Right renal cortex interstitium (tissue), 3 donors: Measurements from ENCODE around the gene LRRC34. TPM values are rescaled to one million over a fixed set of nuclear protein-coding genes. Genes with fewer than 3 reads are reported as not detected.

ENCODE experiments used
- DNase-seq, 3 donors: peaks; one replicate each; pipeline ENCODE4 v3.0.0-alpha.2; 2013; ENCODE audit warnings: low read depth in 3 of 3, low spot score in 2 of 3
- polyA plus RNA-seq, 3 donors: library from polyadenylated mRNA; unstranded; fragments of 120-200 nt; gene quantifications; one replicate each; pipeline ENCODE4 v1.2.1, GENCODE V29; 2013; ENCODE audit not compliant: insufficient read length in 3 of 3

LRRC34 gene
- polyA plus RNA-seq, 3 donors = 10.3 to 13.3 (median 13.1) TPM

DNA sequence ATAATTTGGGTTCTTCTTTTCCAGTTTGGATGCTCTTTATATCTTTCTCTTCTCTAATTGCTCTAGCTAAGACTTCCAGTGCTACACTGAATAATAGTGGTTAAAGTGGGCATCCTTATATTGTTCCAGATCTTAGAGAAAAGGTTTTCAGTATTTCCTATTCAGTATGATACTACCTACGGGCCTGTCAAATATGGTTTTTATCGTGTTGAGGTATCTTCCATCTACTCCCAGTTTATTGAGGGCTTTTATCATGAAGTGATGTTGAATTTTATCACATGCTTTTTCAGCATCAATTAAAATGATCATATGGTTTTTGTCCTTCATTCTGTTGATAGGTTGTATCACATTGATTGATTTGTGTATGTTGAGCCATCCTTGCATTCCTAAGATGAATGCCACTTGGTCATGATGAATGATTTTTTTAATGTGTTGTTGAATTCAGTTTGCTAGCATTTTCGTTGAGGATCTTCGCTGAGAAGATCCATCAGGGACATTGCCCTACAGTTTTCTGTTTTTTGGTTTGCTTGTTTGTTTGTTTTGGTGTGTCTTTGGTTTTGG, 3.0 kb upstream of the LRRC34 start:
- no peak for DNase-seq

- DNase-seq = no peak
Measured at GRCh38 chr3:169813757-169814517, 1.2 kb upstream of the LRRC34 start.

DNA sequence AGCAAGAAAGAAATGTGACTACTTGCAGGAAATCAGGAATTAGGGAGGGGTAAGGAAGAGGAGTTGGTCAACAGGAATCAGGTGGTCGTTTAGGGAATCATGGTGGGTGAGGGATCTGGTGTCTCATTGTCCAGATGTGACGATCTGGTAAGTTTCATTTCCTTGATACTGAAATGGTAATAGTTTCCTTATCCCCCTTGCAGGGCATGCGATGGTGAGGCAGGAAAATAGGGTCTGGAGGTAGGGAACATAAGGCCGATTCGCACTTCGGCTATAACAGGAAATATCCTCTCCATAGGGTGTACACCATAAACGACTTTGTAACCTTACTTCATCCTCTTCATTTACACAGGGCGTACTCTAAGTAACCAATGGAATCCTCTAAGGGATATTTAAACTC, 574 bp upstream of the LRRC34 start:
- no peak for DNase-seq

DNA sequence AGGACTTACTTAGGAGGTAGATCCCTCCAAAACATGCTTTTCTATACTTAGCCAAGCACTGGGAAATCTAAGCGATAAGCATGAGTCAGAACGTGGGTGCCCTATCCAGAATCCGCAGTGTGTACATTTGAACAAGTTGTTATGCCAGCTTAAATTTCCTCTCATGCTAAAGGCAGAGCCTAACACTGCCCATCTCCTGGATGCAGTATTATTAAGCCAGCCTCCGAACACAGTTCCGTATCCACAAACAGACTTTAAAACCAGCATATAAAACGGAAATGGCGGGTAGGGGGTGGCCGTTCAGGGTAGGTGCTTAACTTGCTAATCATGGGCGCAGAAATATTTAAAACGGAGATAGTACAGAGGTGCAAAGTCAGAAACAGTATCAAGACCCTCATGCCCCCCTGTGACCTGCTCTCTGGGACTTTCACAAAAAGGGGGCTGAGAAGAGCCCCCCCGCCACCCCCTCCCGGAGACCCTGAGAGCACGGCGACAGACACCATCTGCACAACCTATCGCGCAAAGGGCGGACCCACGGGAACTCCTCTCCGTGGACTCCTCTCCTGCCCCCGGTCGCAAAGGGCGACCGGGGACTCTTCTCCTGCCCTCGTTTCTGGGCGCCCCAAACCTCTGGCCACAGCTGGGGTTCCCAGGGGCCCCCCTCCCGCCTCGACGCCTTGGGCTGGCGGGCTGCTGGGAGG, 923 bp downstream of the LRRC34 start:
- peak; percentile 21 to 31 (median 29) for DNase-seq

DNA sequence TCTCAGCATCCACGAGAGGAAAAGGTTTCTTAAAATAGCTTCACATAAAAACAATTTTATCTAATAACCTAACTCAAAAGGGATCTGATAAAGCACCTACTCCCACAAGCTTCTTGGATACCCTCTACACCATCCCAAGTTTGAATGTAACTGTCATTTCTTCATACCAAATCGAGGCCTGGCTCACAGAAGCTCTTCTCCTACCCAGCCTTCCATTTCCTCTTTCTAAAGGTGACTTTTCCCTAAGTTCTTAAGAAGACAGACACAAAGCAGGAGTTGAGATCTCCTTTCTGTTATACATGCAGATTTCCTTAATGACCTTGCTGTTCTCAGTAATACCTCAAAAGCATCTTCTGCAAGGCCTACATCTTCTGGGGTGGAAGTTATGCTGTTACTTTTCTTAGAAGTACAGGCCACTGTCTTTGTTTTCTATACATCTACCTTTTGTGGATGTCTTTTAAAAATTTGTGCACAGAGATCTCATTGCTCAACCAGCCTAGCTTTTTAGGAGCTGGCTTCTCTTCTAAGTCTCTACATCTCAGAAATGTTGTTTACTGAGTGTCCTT, 3.4 kb downstream of the LRRC34 start:
- no peak for DNase-seq

GRCh38 chr3:169804681-169805080, 8.0 kb downstream of the LRRC34 start:
- no peak for DNase-seq

GRCh38 chr3:169792359-169792758, 20.3 kb downstream of the LRRC34 start:
- DNase-seq = no peak

DNA sequence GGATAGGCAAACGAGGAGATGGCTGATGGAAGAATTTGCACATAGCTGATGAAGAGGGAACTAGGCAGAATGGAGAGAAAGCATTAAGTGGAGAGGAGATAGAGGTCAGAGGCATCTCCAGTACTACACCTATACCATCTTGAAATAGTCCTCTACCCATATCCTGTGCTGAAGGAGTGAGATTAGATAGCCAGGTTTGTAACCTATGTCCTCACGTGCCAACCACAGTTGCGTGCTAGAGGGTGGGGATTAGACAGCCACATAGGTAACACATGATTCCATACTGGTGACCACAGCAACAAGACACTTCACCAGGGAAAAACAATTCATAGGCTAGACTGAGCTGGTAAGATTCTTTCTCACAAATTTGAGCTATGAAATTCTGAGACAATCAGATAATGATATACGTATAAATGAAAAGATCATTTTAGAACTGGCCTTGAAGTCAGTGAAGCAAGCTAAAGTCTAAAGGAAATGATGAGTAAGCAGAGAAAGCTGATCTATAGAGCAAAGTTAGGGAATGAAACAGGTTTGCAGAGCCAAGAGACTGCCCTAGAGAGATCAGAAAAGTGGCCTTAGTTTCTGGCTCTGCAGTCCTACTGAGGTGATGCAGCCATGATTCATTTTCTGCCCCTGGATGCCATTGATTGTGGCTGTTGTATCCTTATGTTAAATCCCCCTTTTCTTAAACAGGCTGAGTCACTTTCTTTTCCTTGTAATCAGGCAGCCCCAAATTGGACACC, 21.8 kb downstream of the LRRC34 start:
- DNase-seq = no peak

GRCh38 chr3:169790219-169790618, 22.5 kb downstream of the LRRC34 start:
- DNase-seq = no peak

GRCh38 chr3:169787791-169788190, 24.9 kb downstream of the LRRC34 start:
- no peak for DNase-seq

GRCh38 chr3:169787120-169787519, 25.6 kb downstream of the LRRC34 start:
- no peak for DNase-seq

DNA sequence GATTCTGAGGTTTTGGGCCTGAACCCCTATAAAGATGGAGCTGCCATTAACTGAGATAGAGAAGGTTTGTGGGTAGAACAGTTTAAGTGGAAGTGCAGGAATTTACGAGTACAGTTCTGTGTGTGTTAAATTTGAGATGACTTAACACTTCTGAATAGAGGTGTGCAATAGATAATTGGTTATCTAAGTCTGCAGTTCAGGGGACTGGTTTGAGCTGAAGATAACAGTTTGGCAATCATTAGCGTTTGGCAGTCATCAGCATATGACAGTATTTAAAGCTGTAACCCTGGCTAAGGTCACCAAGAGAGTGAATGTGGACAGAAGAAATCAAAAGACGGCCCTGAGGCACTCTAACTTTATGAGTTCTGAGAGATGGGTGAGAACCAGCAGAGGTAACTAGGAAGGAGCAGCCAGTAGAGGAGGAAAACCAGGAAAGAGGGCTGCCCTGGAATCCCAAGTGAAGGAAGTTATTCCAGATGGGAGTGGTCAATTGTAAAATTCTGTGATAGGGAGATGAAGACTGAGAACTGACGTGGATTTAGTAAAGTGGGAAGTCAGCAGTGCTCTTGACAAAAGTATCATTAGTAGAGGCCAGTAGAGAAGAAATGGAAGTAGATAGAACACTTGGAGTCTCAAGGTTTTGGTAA, 31.4 kb downstream of the LRRC34 start:
- no peak for DNase-seq

DNA sequence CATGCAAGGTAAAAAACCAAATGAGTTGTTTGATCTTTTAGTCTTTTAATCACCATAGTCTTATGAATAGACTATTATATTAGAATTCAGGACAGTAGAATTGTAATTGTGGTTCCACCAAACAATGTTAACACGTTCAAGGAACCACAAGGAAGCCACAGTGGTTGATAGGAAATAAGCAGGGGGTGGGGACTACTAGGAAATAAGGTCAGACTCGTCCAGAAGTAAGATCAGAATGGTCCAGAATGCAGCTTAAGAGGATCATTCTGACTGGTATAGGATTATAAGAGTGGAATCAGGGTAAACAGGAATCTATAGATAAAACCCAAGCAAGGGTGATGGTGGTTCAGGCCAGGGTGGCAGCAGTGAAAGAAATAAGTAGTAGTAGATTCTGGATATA, 32.0 kb downstream of the LRRC34 start:
- DNase-seq = no peak

- no peak for DNase-seq
Measured at GRCh38 chr3:169777822-169778221, 34.9 kb downstream of the LRRC34 start.

DNA sequence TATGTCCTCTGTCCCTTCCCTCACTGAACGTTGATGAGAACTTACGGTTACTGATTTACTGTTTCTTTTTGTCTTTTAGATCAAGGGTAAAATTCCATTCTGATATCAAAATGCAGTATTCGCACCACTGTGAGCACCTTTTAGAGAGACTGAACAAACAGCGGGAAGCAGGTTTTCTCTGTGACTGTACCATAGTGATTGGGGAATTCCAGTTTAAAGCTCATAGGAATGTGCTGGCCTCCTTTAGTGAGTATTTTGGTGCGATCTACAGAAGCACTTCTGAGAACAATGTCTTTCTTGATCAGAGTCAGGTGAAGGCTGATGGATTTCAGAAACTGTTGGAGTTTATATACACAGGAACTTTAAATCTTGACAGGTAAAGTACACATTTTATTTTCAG, 38.5 kb downstream of the LRRC34 start:
- DNase-seq = no peak

DNA sequence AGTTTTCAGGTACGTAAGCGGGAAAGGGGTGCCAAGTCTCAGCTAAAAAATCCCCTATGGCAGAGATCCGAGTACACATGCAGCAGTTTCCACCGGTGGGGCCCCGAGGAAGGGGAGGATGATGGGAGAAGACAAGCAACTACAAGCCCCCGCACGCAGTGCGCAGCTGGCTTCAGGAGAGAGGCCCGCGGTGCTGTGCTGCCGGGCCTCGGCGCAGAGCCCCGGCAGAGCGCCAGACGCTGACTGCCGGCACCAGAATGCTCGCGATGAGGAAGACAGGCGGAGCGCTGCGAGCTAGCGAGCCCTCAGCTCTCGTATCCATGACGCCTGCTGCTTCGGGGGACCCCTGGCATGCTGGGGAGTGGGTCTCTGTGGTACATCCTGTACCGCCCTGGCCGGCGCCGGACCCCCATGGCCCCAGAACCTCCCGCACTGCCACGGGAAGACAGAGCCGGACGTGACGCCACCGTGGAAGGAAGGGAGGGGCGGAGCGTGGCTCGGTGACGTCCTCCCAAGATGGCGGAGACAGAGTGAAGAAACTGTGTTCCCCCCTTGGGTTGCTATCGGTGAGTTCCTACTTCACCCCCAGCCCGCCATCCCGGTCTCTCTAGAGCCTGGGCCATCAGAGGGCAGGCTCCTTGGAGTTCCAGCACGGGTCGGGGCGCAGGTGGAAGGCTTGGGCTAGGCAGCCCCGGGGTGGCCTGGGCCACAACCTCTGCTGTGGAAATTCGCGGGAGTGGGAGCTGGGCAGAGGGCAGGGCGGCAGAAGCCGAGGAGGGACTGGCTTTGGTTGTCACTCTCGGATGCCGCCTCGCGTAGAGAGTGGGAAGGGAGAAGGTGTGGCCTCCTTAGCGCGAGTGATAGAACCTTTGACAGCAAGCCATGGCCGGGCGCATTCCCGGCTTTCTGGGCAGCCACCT, 39.5 kb downstream of the LRRC34 start, which contains the start of gene MYNN:
MYNN (plus strand) TSS at position 500 of the 920 bp plus-strand sequence. CDS start 900 bp downstream, outside the sequence.
- peak; percentile 83 to 86 (median 84) for DNase-seq

- DNase-seq = peak; percentile 76 to 94 (median 82)
Measured at GRCh38 chr3:169772305-169772896, 40.3 kb downstream of the LRRC34 start.

DNA sequence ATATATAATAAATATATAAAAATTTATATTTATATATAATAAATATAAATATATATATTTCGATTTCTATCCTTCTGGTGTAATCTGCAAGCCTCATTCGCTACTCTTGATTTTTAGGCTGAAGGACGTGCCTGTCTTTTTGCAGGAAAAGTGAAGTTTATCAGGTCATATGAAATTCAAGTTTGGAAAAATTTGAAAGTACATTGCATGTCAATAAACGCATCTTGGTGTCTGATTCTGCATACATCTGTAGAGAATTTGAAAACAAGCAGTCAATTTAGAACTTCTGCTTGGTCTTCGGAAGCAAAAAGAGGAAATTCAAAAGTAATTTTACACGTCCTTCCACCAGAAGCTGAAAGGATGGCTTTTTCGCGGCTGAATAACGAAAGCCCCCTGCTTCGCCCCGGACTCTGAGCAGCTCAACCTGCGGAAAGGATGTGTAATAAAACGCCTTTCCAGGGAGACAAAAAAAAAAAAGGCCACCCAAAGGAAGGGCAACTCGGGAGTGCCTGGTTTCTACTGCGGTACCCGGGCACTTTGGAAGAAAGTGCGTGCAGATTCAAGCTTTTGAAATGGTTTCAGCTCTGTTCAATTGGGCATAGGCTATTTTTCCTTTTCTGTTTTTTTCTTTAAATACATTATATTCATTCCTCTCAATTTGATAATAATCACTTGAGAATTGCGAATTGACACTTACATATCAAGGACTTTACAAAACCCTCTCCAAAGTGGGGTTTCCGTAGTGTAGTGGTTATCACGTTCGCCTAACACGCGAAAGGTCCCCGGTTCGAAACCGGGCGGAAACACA, 41.0 kb downstream of the LRRC34 start:
- DNase-seq = peak; percentile 87 to 96 (median 88)
